GM18909 (cell line): ENCODE data around the gene FAM184B.
"Not testable (repeated sequence)": the region's sequence is repeated elsewhere in the genome, so short reads cannot be mapped to it uniquely, and the experiment has no call there.

Experiments used
- ATAC-seq: cut with Tn5 transposase; IDR thresholded peaks from one replicate; pipeline ENCODE4 v1.9.1; 2021; ENCODE audit warnings: mild to moderate bottlenecking; ENCODE audit not compliant: unreplicated experiment, poor library complexity

FAM184B gene

DNA sequence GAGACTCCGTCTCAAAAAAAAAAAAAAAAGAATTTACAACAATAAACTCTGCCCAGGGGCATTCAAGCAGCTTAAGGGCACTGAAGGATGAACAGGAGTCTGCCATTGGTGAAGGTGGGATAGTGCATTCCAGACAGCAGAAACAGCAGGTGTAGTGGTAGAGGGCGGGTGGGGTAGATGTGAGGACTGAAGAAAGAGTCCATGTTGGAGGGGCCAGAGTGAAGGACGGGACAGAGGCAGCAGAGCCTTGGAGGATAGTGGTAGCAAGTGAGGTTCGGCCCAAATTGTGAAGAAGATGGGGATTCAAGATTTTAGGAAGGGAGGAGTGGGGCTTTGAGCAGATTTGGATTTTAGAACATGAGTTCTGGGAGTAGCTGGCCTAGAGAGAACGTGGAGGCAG is 91.3 kb downstream of the FAM184B start:
- ATAC-seq = no peak

DNA sequence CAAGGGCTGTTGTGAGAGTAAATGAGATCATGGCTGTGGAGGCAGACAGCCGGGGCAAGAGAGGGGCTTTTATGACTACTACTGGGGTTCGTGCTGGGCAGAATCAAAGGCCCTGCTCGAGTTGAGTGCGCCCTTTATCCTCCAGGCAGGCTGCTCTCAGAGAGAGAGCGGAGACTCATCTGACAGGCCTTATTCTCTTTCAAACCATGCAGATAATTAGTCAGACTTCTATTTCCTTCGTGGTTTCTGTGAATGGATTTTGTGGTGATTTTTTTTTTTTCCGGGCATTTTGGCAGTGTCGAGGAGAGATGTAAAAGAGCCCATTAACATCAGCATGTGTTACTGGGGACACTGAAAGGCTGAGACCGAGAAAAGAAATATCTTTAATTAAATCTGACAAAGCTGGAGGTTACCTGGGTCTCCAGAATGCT is 93.4 kb downstream of the FAM184B start:
- ATAC-seq = no peak

DNA sequence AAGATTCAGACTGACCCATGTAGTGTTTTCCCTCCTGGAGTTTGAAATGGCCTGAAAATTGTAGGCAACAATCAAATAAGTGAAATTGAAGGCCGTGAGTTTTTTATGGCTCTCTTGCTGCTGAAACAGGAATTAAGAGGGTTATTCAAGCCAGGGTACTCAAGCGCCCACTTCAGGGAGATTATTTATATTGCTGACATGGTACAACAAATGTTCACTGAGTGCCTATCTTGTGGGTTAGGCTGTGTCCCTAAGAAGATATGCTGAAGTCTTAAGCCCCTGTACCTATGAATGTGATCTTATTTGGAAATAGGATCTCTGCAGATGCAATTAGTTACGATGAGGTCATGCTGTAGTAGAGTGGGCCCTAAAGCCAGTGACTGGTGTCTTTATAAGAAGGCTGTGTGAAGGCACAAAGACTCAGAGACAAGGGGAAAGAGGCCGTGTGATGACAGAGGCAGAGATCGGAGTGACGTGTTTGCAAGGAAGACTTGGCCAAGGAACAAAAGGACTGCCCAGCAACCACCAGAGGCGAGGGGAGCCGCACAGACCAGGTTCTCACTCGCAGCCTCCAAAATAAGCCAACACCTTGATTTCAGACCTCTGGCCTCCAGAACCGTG is 94.1 kb downstream of the FAM184B start:
- ATAC-seq = no peak

DNA sequence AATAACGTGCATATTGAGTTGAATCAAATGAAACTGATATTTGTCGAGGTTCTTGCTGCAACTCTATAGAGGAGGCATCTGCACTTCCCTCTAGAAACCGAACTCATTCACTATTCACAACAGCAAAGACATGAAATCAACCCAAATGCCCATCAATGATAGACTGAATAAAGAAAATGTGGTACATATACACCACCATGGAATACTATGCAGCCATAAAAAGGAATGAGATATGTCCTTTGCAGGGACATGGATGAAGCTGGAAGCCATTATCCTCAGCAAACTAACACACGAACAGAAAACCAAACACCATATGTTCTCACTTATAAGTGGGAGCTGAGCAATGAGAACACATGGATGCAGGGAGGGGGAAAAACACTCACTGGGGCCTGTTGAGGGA is 96.8 kb downstream of the FAM184B start:
- not testable (repeated sequence) for ATAC-seq

DNA sequence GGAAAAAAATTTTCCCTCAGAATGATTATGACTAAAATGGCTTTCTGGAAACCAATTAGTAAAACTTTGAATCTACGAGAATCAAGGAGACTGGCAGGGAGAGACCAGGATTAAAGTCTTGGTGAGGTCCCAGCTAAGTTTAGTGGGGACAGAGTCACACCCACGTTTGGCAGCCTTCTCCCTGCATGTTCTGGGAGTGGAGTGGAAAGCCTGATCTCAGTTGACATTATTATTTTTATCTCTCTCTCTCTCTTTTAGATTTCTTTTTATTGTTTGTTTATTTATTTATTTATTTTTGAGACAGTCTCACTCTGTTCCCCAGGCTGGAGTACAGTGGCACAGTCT is 99.2 kb downstream of the FAM184B start:
- no peak for ATAC-seq

DNA sequence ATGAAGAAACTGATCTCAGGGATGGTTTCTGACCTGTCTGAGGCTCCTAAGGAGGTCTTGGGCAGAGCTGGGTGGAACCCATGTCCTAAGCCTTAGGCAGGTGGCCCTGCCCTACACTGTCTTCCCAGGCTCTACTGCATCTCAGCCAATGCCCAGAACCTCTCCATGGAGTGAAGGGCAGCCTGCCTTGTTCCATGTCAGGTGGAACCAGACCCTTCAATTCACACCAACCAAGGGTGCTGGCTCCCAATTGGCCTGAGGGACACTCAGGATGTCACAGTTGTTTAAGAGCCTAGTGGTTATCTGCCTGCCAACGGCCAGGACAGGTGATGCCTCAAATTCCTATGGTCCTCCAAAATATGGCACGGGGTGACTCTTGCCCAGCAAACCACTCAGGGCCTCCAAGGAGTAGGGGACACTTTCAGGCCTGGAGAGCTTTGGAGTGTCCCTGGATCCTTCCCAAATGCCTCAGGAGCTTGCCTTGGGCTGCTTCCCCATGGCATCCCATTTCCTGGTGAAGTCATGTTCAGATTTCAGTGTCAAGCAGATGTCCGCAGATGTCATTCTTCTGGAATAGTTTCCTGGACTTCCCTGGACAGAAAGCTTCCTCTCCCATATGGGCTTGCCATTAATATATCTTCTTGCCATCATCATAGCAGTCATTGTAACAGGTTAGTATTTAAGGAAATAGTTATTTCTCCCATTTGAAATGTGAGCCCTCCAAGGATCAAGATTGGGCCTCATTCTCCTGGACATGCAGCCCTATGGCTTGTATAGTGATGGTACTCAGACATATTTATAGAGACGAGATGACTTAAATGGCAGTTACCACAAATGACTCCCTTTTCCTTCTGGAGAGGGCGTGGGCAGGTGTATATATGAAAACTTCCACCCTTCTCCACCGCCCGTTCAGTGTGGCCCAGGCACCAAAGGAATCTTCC is 99.9 kb downstream of the FAM184B start:
- ATAC-seq = no peak

DNA sequence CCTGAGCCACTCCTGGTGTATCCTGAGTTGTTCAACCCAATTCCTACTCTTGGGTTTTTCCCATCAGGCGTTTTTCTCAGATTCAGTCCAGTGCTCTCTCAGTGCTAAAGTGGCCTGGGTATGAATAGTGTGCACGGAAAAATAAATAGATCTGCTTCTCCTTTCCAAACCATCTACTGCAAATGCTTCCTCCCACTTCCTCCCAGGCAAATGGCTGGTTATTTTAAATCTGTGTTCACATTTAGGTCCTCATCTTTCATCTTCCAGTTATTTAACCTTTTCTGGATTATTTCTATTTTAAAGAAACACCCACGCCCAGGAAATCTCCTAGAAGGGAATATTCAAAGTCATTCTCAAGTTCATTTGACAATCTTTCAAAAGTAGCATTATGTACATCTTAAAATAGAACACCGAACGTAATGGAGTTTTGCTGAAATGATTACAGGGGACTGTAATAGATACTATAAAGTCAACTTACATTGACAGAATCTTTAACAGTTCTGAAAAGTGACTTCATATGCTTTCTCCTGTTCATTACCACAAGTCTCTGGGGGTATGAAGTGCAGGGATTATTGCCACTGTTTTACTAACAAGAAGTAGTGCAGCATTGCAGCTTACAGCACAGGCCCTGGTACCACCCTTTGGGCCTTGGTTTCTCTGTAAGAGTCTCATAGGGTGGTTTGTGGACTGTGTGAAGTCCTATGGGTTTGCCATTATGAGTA is 100.7 kb downstream of the FAM184B start:
- no peak for ATAC-seq

DNA sequence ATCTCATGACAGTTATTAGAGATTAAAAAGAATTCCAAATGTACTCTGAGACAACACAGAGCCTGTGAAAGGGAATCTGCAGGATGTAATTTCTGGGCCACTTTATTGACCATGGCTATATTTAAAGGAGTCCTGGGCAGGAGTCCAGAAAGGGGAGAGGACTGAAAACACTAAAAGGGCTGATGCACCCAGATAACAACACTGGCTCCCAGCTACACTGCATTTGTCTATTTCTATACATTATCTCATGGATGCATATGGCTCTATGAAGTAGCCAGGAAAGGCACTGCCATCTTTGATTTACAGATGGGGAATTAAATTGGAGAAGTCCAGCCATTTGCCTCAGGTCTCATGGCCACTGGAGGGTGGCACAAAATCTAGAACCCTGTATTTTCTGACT is 111.0 kb downstream of the FAM184B start:
- no peak for ATAC-seq

DNA sequence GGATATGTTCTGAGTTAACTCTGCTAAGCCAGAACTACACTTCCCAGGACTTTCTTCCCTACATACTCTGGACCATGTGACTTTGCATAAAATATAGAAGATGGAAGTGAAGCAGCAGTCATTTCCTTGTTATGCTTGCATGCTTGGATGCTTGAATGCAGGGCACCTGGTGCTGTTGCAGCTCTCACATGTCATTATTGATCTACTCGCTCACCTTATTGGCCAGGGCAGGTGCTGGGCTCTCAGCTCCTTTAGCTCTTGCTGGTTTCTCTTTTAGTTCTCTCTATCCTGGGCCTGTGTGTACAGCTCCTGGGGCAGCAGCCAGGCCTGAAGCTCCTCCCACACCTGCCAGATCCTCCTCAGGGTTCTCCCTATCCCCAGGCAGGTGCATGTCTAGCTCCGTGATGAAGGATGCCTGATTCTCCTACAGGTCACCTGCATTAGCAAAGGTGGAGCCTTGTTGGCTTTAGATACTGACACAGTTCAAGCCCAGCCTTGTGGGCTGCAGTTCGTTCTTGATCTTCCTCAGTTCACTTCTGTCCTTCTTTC is 113.7 kb downstream of the FAM184B start:
- ATAC-seq = no peak

DNA sequence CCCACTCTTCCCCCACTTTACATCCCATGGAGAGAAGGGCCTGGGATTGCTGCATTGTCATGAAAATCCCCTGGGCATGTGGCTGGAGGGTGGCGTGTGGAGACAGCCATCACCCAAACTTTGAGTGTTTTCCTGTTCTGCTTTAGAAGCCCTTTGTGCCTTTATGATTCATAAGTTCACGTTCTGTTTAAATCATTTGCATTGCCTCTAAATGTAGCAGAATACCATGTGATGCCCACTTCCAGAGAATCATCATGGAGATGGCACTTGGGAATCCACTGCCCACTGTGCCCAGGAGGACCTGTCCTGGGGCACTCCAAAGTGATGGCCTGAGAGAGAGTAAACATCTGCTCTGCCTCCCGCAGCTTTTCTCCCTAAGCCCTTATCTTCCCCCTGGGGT is 114.2 kb downstream of the FAM184B start:
- ATAC-seq = no peak

DNA sequence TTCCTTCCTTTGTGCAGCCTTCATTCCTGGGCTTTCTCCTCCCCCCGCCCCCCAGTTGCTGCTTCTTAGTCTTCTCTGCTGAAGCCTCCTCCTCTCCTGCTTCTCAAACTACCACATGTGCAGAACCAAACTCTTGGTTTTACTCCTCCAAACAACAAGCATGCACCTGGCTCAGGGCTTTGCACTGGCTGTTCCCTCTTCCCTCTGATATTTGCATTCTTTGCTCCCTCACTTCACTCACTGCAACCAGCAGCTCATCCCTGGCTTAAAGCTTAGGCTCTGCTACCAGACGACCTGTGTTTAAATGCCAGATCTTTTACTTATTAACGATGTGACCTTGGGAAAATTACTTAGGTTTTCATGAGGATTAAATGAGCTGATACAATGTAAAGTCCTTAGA is 115.6 kb downstream of the FAM184B start:
- ATAC-seq = no peak

DNA sequence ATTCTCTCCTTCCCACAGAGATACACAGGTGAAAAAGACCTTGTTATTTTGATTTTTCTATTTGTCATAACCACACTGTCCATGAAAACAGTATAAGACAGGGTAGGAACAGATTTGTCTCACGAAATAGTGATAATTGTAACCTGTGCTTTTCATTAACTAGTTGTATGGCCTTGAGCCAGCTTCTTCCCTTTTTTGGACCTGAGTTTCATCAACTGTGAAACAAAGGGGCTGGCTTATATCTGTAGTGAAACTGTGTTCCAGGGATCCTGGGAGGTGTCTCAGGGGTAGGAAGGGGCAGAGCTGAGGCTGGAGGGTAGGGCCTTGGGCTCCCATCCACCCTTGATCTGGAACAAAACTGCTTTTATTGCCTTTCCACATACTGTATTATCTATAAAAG is 116.1 kb downstream of the FAM184B start:
- peak; percentile 35 for ATAC-seq

DNA sequence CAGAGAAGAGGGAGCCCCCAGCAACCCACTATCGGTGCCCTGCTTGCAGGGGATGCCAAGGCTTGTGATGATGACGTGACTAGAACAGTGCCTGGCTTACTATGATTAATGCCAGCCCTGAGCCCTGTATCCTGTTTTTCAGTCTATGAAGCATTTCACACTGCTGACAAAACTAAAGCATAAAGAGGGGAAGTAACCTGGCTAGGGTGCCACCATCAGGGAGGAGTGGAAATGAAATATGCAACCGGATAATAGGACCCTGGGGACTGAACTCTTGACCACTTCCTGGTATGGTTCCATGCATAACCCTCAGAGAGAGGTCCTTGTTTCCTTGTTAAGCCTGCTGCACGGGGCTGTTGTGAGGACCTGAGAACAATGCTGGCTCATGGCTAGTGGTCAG is 116.7 kb downstream of the FAM184B start:
- ATAC-seq = peak; percentile 96

DNA sequence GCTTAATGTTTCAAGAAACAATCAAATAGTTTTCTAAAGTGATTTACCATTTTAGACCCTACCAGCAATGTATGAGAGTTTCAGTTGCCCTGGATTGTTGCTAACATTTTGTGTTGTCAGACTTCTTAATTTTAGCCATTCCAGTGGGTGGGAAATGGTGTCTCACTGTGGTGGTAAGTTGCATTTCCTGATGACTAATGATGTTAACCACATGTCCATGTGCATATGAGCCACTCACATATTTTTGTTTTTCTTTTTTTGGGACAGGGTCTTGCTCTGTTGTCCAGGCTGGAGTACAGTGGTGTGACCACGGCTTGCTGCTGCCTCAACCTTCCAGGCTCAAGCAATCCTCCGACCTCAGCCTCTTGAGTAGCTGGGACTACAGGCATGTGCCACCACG is 118.7 kb downstream of the FAM184B start:
- ATAC-seq = no peak

DNA sequence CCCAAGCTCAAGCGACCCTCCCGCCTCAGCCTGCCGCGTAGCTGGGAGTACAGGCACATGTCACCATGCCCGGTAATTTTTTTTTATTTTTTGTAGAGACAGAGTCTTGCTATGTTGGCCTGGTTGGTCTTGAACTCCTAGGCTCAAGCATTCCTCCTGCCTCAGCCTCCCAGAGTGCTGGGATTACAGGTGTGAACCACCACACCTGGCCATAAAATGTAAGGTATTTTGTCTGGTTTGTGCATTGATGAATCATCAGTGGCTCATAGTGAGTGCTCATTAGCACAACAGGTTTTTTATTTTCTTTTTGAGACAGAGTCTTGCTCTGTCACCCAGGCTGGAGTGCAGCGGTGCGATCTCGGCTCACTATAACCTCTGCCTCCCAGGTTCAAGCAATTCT is 122.2 kb downstream of the FAM184B start:
- not testable (repeated sequence) for ATAC-seq

DNA sequence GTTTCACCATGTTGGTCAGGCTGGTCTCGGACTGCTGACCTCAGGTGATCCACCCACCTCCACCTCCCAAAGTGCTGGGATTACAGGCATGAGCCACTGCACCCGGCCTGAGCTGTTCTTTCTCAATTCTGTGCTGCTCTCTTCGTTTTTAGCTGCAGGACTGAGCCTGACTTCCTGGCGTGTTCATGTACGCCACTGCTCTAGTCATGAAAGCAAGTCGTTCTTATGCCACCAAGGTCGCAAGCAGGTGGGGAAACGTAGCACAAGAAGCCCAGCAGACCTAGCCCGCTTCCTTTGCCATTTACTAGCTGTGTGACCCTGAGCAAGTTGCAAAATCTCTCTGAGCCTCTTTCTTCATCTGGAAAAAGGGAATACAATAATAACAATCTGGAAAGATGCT is 123.6 kb downstream of the FAM184B start:
- no peak for ATAC-seq

DNA sequence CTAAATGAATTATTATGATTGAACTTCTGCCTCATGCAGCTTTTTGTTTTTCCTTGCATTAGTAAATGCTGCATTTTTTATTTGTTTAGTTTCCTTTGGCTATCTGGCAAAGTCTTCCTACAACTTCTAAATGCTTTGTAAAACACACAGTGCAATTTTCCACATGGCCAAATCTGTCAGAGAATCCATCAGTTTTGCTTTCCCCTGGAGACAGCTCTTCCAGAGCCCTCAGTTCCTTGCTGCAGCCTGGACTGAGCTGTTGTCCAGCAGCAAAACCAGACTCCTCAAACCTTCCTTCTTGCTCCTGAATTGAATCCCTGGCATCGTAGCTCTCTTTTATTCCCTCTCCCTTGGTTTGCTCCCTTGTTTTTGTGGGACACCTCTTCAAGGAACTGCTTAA is 124.3 kb downstream of the FAM184B start:
- no peak for ATAC-seq

DNA sequence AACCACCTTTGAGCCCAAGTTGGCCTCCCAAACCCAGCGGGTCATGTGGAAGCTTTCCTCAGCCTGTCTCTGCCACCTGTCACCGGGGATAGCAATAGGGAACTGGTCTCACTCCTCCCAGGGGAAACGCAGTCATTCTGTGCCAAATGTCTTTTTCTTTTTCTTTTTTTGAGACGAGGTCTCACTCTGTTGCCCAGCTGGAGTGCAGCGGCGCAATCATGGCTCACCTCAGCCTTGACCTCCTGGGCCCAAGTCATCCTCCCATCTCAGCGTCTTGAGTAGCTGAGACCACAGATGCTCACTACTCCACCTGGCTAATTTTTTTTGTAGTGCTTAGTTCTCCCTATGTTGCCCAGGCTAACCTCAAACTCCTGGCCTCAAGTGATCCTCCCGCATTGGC is 126.7 kb downstream of the FAM184B start:
- ATAC-seq = no peak

DNA sequence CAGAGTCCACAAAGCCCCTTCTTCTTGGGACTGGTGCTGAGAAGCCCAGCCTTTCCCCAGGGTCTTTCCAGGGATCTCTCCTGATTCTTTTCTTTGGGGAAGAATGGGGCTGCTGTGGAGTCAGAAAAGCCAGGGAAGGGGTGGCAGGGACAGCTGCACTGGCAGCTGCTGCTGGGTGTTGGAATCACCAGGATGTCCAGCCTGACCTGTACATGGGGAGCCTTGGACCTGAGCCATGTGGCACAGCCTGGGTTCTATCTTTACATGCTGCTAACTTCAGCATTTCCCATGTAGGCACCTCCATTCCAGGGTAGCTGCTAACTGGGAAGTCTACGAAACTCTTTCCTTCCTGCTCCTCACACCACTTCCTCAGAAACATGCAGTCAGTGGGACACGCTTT is 131.0 kb downstream of the FAM184B start:
- no peak for ATAC-seq

DNA sequence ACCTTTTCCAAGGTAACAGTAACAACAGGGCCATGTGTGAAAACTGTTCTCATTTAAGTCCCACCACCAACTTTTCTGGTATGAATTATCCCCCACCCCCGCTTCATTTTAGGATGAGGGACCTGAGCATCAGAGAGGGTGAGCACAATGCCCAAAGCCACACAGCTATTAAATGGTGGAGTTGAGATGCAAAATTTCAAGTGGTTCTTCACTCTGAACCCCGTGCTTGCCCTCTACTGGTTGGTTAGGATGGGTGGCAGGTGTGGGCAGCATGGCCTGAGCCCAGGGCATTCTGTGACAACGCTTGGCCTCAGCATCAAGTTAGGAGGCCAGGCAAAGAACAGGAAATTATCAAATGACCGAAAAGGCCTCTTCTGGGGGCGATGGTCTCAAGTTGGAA is 133.5 kb downstream of the FAM184B start:
- ATAC-seq = no peak
